Hematopoietic multipotent progenitor cell treated with erythropoietin and hydrocortisone succinate and interleukin-3 and kit ligand, for 17 days (in vitro differentiated cells): Measurements from ENCODE around the gene PLCB1.
A peak's percentile ranks its signal among the peaks of the same experiment; 100 is the strongest.
"Not testable (repeated sequence)": the region's sequence is repeated elsewhere in the genome, so short reads cannot be mapped to it uniquely, and the experiment has no call there.

Experiments
- DNase-seq: peaks from one replicate; pipeline ENCODE4 v3.0.0-alpha.2; 2015; ENCODE audit warnings: low spot score

Gene PLCB1

DNA sequence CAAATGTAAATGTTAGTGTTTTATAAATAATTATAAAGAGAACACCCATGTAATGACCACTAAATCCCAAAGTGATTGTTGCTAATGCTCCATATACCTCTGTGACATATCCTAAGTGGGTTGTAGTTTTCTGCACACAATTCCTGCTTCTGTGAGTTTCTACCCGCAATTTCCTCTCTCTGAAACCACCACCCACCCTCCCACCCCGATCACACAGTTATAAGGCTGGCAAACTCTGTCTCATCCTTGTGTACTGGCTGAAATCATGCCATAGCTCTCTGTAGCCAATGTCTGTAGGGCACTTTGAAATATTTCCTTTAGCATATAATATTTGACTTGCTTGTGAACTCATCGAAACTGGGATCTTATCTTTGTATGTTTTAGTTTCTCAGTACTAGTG lies 236.6 kb downstream of the PLCB1 start:
- DNase-seq, result no peak

- DNase-seq, result no peak
These were observed 237.2 kb downstream of the PLCB1 start for GRCh38 chr20:8369311-8369710.

DNA sequence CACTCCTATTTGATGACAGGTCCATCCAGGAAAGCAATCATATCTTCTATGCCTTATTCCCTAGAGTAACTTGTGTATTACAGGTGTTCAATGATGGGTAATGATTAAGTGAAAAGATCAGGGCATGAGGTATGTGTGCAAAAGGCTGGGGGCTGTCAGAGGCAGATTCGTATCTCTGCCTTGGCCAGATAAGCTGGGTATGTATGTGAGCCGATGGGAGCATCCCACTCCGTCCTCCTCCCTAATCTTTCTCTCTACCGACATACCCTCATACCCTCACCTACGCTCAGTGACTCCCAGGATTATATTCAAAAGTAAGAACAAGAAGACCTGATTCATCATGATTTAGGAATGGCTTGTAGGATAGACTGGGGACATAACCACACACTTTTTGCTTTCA lies 238.7 kb downstream of the PLCB1 start:
- DNase-seq, result no peak

DNA sequence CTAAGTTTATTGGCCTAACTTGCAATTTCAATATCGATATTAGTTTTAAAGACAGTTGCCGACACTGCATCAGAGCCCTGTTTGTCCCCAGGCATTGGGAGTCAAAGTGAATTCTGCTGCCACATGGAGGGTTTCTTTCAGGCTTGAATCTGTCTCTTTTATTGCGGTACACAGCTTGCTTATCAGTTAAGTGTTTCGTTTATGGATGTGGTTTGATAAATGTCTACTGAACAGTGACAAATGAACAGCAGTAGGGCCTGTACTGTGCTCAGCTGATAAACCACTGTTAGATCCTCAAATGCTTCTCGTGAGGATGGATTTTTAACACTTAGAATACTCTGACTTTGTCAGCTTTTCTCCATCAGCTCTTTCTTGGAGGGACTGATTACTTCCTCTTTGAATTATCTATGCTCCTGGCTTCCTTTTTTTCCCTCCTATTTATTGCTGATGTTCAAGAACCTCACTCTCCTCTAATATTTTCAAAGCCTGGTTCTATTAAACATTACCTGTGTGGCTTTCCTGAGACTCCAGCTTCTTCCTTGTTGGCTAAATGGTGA lies 240.8 kb downstream of the PLCB1 start:
- DNase-seq, result no peak

GRCh38 chr20:8373579-8373978 lies 241.5 kb downstream of the PLCB1 start:
- DNase-seq, result no peak

DNA sequence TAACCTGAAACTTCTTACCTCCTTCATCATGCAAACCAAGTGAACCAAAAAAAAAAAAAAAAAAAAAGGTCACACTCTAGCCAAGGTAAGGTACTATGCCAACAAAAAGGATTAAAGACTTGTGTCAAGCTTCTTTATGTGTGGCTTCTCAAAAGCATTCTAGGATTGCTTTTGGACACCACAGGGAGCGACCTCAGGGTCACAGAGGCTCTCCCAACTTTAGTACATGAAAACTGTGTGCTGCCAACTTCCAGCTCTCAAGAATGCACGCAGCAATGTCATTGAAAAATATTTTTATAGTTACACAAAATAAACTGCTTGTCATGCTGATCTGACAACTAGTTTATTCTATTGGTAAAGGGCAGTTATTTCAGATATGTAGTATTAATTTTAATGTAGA lies 243.8 kb downstream of the PLCB1 start:
- no peak for DNase-seq

GRCh38 chr20:8376940-8377339 lies 244.9 kb downstream of the PLCB1 start:
- DNase-seq, result no peak

- DNase-seq, result not testable (repeated sequence)
These were observed 247.1 kb downstream of the PLCB1 start for GRCh38 chr20:8379125-8379524.

DNA sequence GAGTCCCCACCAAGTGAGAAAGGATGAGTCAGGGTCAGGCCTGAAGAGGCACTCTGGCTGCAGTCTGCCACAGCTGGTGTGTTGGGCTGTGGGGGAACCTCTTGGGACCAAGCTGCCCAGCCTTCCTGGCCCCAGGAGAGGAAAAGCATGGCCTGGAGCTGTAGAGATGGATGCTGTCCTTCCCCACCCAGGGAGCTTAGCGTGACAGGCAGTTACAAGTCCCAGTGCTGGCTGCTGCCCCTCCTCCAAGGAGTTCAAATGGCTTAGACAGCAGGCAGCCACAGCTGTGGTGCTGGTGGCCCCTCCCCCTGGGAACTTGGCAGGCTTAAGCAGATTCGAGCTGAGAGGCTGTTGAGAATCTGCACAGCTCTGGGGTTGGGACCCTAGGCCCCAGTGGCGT lies 253.2 kb downstream of the PLCB1 start:
- no peak for DNase-seq

- DNase-seq, result no peak
These were observed 254.9 kb downstream of the PLCB1 start for GRCh38 chr20:8386991-8387390.

DNA sequence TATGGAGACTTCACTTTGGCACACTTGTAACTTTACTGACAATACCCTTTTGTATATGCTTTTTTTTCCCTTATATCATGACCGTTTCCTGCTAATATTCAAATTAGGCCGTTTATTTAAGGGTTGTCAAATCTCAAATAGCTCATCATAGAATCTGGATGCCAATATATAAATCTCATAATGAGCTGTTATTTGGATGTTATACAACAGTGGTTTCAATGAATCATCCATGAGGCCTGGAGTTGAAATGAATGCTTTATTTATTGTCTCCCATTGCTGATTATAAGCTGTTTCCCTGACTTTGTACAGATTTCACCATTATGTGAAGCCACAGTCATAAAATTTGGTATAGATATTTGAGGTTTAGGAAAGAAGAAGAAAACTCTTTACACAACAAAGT lies 256.1 kb downstream of the PLCB1 start:
- DNase-seq, result no peak

GRCh38 chr20:8388707-8389106 lies 256.6 kb downstream of the PLCB1 start:
- DNase-seq, result no peak

GRCh38 chr20:8389381-8390036 lies 257.4 kb downstream of the PLCB1 start:
- peak; percentile 9 for DNase-seq

- DNase-seq, result no peak
These were observed 258.0 kb downstream of the PLCB1 start for GRCh38 chr20:8390037-8390433.

DNA sequence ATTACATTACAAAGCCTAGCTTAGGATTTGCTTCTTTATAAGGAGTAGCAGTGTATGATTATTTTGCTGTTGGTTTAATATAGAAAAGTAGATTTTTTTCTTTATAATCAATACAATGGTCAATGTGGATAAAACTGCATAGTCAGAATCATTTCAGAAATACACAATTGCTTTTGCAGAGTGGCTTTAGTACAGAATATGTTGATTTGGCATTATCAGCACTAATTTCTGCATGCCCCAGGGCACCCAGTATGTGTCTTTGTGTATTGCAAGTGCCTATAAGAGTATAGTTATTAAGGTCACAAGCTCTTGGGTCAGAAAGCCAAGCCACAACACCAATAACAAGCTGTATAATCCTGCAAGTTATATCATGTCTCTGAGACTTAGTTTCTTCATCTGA lies 258.4 kb downstream of the PLCB1 start:
- DNase-seq, result no peak

DNA sequence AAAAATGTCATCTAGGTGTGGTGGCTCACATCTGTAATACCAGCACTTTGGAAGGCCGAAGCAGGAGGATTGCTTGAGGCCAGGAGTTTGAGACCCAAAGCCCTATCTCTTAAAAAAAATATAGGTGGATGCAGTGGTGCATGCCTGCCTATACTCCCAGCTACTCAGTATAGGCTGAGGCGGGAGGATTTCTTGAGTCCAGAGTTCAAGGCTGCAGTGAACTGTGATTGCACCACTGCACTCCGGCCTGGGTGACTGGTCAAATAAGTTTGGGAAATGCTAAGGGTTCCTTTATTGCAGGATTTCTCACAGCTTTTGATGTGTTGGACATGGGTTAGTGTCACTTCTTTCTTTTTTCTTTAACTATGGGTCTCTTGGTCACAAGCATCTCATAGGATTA lies 261.3 kb downstream of the PLCB1 start:
- DNase-seq, result no peak

DNA sequence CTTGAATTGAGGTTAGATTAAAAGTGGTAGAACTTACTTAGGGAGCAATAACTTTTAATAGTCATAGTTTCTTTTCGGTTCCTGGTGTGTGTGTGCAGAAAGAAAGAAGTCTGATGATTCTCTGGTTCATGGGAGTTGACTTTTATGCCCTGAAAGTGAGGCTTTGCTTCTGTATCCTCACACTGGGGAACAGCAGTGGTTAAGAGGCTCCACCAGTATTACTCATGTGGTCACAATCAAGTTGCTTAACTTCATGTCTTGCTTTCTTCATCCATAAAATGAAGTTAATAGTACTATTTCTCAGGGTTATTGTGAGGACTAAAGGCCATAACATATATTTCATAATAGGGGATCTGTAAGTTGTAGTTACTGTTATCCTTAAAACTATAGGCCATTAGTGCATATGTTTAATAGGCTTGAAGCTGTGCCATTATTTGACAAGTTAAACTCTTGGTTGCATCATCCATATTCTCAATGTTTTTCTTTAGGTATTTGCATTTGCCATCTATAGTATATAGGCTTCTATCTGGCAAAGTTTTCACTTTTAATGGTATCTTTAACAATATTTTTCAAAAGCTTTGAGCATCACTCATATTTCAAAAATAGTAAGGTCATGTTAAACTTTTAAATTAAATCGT lies 262.4 kb downstream of the PLCB1 start:
- DNase-seq, result no peak

- DNase-seq, result no peak
These were observed 263.9 kb downstream of the PLCB1 start for GRCh38 chr20:8395956-8396355.

GRCh38 chr20:8398263-8399051 lies 266.4 kb downstream of the PLCB1 start:
- no peak for DNase-seq

DNA sequence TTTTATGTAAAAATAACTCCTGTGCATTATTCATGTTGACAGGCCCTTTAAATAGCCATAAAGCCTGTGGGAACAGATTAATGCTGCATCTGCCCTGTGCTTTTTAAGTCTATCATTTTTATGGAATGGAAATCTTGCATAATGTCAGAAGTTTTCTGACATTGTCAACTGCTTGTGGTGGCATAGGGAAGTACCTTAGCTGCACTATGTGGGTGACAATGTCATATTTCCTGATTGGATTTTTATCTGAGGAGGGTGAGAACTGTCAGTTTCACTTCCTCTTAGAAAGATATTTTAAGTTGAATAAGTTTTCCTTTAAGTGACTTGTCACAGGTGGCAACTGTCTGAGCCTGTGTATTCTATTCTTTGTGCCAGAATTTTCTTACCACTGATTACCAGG lies 267.9 kb downstream of the PLCB1 start:
- DNase-seq, result no peak

- DNase-seq, result no peak
These were observed 268.4 kb downstream of the PLCB1 start for GRCh38 chr20:8400486-8400885.

DNA sequence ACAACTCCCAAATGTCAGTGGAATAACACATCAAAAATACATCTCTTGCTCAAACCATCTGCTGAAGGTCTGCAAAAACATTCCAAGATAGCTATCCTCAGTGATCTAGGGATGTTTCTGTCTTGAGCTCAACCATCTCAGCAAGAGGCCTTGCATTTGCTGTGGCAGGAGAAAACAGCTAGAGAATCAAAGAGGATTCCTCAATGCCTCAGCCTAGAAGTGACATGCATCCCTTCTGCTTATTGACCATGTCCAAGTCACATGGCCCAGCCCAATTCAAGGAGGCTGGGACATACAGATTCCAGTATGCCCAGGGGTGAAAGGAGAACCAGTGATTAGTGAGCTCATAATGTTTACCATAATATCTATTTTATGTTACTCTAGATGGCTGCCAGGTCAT lies 269.5 kb downstream of the PLCB1 start:
- DNase-seq, result no peak

DNA sequence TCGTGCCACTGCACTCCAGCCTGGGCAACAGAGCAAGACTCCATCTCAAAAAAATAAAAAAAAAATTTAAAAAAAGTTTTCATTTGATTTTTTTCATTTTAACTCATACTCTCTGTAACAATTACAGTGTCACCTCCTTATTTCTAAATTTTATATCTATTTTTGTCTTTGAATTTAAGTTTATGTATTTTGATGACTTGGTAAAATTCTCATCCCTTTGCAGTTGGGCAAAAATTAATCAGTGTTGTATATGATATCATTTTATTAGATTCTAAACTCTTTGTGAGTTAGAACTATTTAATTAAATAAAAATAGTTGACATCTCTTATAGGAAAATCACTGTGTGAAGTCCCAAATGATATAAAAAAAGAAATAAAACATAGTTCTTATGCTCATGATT lies 270.7 kb downstream of the PLCB1 start:
- DNase-seq, result no peak
